Transverse colon (tissue), 4 donors: ENCODE measurements around the gene SUPT5H. TPM values are rescaled to one million over a fixed set of nuclear protein-coding genes. Genes with fewer than 3 reads are reported as not detected.
A peak's percentile ranks its signal among the peaks of the same experiment; 100 is the strongest.

ENCODE experiments used
- DNase-seq: peaks from one replicate; pipeline ENCODE4 v3.0.0-alpha.2; 2019
- H3K27ac ChIP-seq, 4 donors: fragments of 200-600 bp; sonication (generic); 2 replicates each; pipeline ENCODE4 v1.5.1; 2016 to 2018; ENCODE audit warnings: inconsistent platforms in 4 of 4
- H3K27me3 ChIP-seq: fragments of 200-600 bp; sonication (generic); 2 replicates; pipeline ENCODE4 v1.5.1; 2017; ENCODE audit warnings: inconsistent platforms
- H3K36me3 ChIP-seq, 4 donors: fragments of 200-600 bp; sonication (generic); 2 replicates each; pipeline ENCODE4 v1.5.1; 2017 to 2019; ENCODE audit warnings: inconsistent platforms in 4 of 4
- H3K4me1 ChIP-seq, 4 donors: fragments of 200-600 bp; sonication (generic); 2 replicates each; pipeline ENCODE4 v1.5.1; 2017 to 2020; ENCODE audit warnings: inconsistent platforms in 4 of 4
- H3K4me3 ChIP-seq, 4 donors: fragments of 200-600 bp; sonication (generic); 1 replicate in 1 of 4; 2 replicates in 3 of 4; pipeline versions ENCODE4 v1.5.1 to v1.6.1; 2017 to 2019; ENCODE audit warnings: inconsistent platforms in 4 of 4
- H3K9me3 ChIP-seq, 2 donors: fragments of 200-600 bp; sonication (generic); 2 replicates each; pipeline ENCODE4 v1.5.1; 2017 to 2019; ENCODE audit warnings: inconsistent platforms in 2 of 2
- EP300 ChIP-seq: sonication (generic); formaldehyde crosslinking; IDR thresholded peaks from one replicate; pipeline ENCODE4 v1.6.1; 2017; ENCODE audit warnings: antibody characterized with exemption, low read depth
- POLR2A ChIP-seq: fragments of 450-650 bp; IDR thresholded peaks from one replicate; pipeline ENCODE4 v1.6.1; 2016; ENCODE audit warnings: antibody characterized with exemption, mild to moderate bottlenecking, moderate library complexity
- POLR2AphosphoS5 ChIP-seq, 3 donors: sonication (generic); formaldehyde crosslinking; IDR thresholded peaks; one replicate each; pipeline ENCODE4 v1.6.1; 2016; ENCODE audit warnings: antibody characterized with exemption in 3 of 3
- WGBS, 2 donors: methylation state at CpG; one replicate each; pipeline ENCODE4 v1.1.5; 2018; ENCODE audit warnings: low coverage in 1 of 2; 5-methylcytosine and 5-hydroxymethylcytosine counted together
- in situ Hi-C, 4 donors: fragments of 200-750 bp; cut with MboI; loops; one replicate each; pipeline versions ENCODE4 v1.15.0 to v1.15.1; 2017; ENCODE audit warnings: low sequenced_read_pairs in 3 of 4, low pct_ligation_motif_present in 1 of 4, low pct_unique_long_range_greater_than_20kb in 1 of 4
- intact Hi-C: fragments of 100-400 bp; cut with DNase I; formaldehyde crosslinking; loops from one replicate; pipeline ENCODE4 v1.15.1; 2023; ENCODE audit warnings: low total_unique reads
- total RNA-seq, 4 donors: library from RNA; depleted of rRNA; stranded (reverse); fragments of >200 nt; gene quantifications; one replicate each; pipeline ENCODE4 v1.1.0, GENCODE V29; 2016
- TF ChIP-seq, protein P1 (sequence below), 5 experiments: fragments of 200-600 bp in 3 of 5; fragments of 450-650 bp in 2 of 5; sonication (generic) in 3 of 5; IDR thresholded peaks; 1 replicate in 2 of 5; 2 replicates in 3 of 5; pipeline ENCODE4 v1.5.1; 2016 to 2017; ENCODE audit warnings: antibody characterized with exemption in 5 of 5, inconsistent platforms in 3 of 5, mild to moderate bottlenecking in 2 of 5, moderate library complexity in 1 of 5

The SUPT5H gene
- total RNA-seq, 4 donors from 2014 or later, result 97.1 to 161 (median 125) TPM

- intact Hi-C loops, result no loop called here
- TF ChIP-seq, protein P1, sequence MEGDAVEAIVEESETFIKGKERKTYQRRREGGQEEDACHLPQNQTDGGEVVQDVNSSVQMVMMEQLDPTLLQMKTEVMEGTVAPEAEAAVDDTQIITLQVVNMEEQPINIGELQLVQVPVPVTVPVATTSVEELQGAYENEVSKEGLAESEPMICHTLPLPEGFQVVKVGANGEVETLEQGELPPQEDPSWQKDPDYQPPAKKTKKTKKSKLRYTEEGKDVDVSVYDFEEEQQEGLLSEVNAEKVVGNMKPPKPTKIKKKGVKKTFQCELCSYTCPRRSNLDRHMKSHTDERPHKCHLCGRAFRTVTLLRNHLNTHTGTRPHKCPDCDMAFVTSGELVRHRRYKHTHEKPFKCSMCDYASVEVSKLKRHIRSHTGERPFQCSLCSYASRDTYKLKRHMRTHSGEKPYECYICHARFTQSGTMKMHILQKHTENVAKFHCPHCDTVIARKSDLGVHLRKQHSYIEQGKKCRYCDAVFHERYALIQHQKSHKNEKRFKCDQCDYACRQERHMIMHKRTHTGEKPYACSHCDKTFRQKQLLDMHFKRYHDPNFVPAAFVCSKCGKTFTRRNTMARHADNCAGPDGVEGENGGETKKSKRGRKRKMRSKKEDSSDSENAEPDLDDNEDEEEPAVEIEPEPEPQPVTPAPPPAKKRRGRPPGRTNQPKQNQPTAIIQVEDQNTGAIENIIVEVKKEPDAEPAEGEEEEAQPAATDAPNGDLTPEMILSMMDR (IDR thresholded peaks at IDR 0.05), result no peak
- no peak for TF ChIP-seq POLR2A
- no peak for TF ChIP-seq POLR2AphosphoS5 (IDR thresholded peaks at IDR 0.05)
- no peaks in the 10 kb centered on the region for H3K9me3 ChIP-seq
- WGBS, 2 donors, result 83 to 88% methylated on average over 3 to 9 of the region's 9 CpGs
- no peak for DNase-seq
- H3K36me3 ChIP-seq, result no peaks in the 10 kb centered on the region
- H3K4me3 ChIP-seq, result no peak overlapping the region
- no peak overlapping the region for H3K27ac ChIP-seq
- in situ Hi-C loops, result no loop called here
- H3K4me1 ChIP-seq, result peaks cover 0 to 11% (median 7%) of the 10 kb centered on the region in 4 donors
- peaks cover 96% of the 10 kb centered on the region for H3K27me3 ChIP-seq
Measured at GRCh38 chr19:39508629-39509028, 63.2 kb downstream of the SUPT5H start.

DNA sequence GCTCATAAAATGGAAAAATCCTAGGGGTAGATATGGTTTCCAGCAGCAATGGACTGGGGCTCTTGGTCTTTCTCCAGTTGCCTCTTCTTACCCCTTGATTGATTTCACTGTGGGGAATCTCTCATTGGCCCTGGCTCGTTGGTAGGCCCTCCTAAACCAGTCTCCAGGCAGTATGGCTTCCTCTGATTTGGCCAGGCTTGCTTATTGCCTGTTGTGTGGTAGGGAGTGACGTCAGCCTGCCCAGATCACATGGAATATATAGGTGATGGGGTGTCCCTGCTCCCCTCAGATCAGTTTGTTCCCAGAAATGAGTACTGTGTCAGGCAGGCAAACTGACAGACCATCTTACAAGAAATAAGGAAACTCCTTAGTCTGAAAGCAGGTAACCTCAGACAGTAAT, 63.9 kb downstream of the SUPT5H start:
- H3K36me3 ChIP-seq, result no peaks in the 10 kb centered on the region
- peaks cover 0 to 11% (median 7%) of the 10 kb centered on the region in 4 donors for H3K4me1 ChIP-seq
- TF ChIP-seq POLR2A, result no peak
- TF ChIP-seq, protein P1 (IDR thresholded peaks at IDR 0.05), result no peak
- TF ChIP-seq EP300, result no peak
- TF ChIP-seq POLR2AphosphoS5 (IDR thresholded peaks at IDR 0.05), result no peak
- 67% methylated on average over 2 of the region's 2 CpGs; no CpG with 5 or more reads in 1 of the 2 donors for WGBS, 2 donors
- in situ Hi-C loops (no loop called here), intact Hi-C loops (no loop called here)
- H3K27ac ChIP-seq, result no peak overlapping the region
- DNase-seq, result no peak
- H3K9me3 ChIP-seq, result no peaks in the 10 kb centered on the region
- no peak overlapping the region for H3K4me3 ChIP-seq
- peaks cover 96% of the 10 kb centered on the region for H3K27me3 ChIP-seq

DNA sequence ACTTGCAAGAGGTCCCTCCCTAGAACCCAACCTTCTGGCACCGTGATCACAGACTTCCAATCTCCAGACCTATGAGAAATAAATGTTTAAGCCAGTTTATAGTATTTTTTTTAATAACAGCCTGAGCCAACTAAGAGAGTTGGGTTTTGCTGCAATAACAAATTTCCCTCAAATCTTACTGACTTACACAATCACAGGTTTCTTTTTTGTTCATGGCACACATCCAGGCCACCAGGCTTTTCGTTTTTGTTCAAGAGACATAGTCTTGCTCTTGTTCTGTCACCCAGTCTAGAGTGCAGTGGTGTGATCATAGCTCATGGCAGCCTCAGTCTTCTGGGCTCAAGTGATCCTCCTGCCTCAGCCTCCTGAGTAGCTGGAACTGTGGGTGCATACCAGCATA, 67.6 kb downstream of the SUPT5H start:
- no peaks in the 10 kb centered on the region for H3K36me3 ChIP-seq
- intact Hi-C loops (no loop called here), in situ Hi-C loops (no loop called here)
- TF ChIP-seq EP300 (no peak), POLR2AphosphoS5 (IDR thresholded peaks at IDR 0.05) (no peak), POLR2A (no peak)
- TF ChIP-seq, protein P1 (IDR thresholded peaks at IDR 0.05), result no peak
- H3K4me3 ChIP-seq, result no peak overlapping the region
- peaks cover 93% of the 10 kb centered on the region for H3K27me3 ChIP-seq
- no peak for DNase-seq
- peaks cover 6 to 18% (median 14%) of the 10 kb centered on the region in 4 donors for H3K4me1 ChIP-seq
- H3K27ac ChIP-seq, result no peak overlapping the region
- H3K9me3 ChIP-seq, result no peaks in the 10 kb centered on the region
- WGBS, 2 donors, result 35 to 57% methylated on average over 2 of the region's 2 CpGs

- Histone ChIP-seq H3K27ac (no peak within 1 kb of the TSS), H3K27me3 (peaks cover 84% of the 10 kb centered on the region), H3K4me1 (peaks cover 6 to 18% (median 14%) of the 10 kb centered on the region in 4 donors), H3K36me3 (no peaks in the 10 kb centered on the region), H3K4me3 (peak within 1 kb of the TSS in 3 of 4 donors; percentile 11 to 44 (median 22)), H3K9me3 (no peaks in the 10 kb centered on the region)
- WGBS, 2 donors, result 5% methylated on average over 56 of the region's 56 CpGs; no CpG with 5 or more reads in 1 of the 2 donors
- intact Hi-C loops, result no loop called here
- TF ChIP-seq POLR2A, result no peak
- TF ChIP-seq, protein P1 (IDR thresholded peaks at IDR 0.05), result no peak
- TF ChIP-seq EP300, result no peak
- TF ChIP-seq POLR2AphosphoS5 (IDR thresholded peaks at IDR 0.05), result no peak
- in situ Hi-C loops, result no loop called here
- DNase-seq, result no peak
Measured at GRCh38 chr19:39514840-39515550, 69.6 kb downstream of the SUPT5H start, which contains the start of gene SELENOV. TSS of gene SELENOV (plus strand) at chr19:39515139. CDS start at chr19:39515213, 74 bp downstream.
